Astrocyte (in vitro differentiated cells and primary cell): ENCODE measurements around the gene TFF3.

ENCODE experiments used
- EZH2 ChIP-seq: IDR thresholded peaks from 2 replicates; pipeline ENCODE4 v1.6.1; 2012; ENCODE audit warnings: mild to moderate bottlenecking, low read length, inconsistent platforms; ENCODE audit not compliant: insufficient read depth
- TF ChIP-seq, protein P1 (sequence below): IDR thresholded peaks from 2 replicates; pipeline ENCODE4 v1.5.1; 2011; ENCODE audit warnings: low read depth, mild to moderate bottlenecking, inconsistent platforms, low read length, moderate library complexity; ENCODE audit not compliant: insufficient read depth

DNA sequence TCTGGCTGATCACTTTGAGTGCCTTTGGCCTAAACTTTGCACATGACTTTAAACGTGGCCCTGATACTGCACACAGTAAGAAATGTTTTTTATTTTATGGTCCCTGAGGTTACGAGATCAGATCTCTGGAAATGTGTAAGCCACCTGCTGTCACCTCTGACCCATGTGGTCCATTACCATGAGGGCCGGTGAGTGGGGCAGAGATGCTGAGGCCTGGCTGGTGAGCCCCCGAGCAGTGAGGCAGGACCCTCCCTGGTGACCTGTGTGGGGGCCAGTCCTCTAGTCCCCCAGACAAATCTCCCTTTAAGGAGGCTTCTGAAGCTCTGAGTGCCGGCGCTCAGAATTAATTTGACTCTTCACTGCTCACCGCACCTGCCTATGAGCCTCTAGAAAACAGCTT, 12.4 kb downstream of the TFF3 start:
- TF ChIP-seq, protein P1, sequence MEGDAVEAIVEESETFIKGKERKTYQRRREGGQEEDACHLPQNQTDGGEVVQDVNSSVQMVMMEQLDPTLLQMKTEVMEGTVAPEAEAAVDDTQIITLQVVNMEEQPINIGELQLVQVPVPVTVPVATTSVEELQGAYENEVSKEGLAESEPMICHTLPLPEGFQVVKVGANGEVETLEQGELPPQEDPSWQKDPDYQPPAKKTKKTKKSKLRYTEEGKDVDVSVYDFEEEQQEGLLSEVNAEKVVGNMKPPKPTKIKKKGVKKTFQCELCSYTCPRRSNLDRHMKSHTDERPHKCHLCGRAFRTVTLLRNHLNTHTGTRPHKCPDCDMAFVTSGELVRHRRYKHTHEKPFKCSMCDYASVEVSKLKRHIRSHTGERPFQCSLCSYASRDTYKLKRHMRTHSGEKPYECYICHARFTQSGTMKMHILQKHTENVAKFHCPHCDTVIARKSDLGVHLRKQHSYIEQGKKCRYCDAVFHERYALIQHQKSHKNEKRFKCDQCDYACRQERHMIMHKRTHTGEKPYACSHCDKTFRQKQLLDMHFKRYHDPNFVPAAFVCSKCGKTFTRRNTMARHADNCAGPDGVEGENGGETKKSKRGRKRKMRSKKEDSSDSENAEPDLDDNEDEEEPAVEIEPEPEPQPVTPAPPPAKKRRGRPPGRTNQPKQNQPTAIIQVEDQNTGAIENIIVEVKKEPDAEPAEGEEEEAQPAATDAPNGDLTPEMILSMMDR: no peak
- no peak for TF ChIP-seq EZH2
